H9 (cell line): Measurements from ENCODE around the gene TMEM179B. TPM values are rescaled to one million over a fixed set of nuclear protein-coding genes. Genes with fewer than 3 reads are reported as not detected.

ENCODE experiments used
- DNase-seq: peaks from one replicate; pipeline ENCODE4 v3.0.0-alpha.2; 2017
- H2AFZ ChIP-seq: one replicate; pipeline ENCODE4 v1.6.1; 2013; ENCODE audit warnings: mild to moderate bottlenecking, low read length, control low read depth, moderate library complexity
- H2AK5ac ChIP-seq: 2 replicates; pipeline ENCODE4 v1.6.1; 2013; ENCODE audit warnings: low read length, control low read depth, mixed read lengths; ENCODE audit not compliant: insufficient read length
- H2BK120ac ChIP-seq: one replicate; pipeline ENCODE4 v1.6.1; 2013; ENCODE audit warnings: low read depth, mild to moderate bottlenecking, low read length, control low read depth, inconsistent platforms; ENCODE audit not compliant: poor library complexity, severe bottlenecking
- H2BK12ac ChIP-seq: 2 replicates; pipeline ENCODE4 v1.6.1; 2013; ENCODE audit warnings: low read length, control low read depth, mixed read lengths, low read depth; ENCODE audit not compliant: insufficient read length
- H2BK15ac ChIP-seq: 2 replicates; pipeline ENCODE4 v1.6.1; 2013; ENCODE audit warnings: low read depth, low read length, control low read depth
- H2BK20ac ChIP-seq: one replicate; pipeline ENCODE4 v1.6.1; 2013; ENCODE audit warnings: low read depth, mild to moderate bottlenecking, low read length, control low read depth, inconsistent platforms; ENCODE audit not compliant: poor library complexity, severe bottlenecking
- H2BK5ac ChIP-seq: 2 replicates; pipeline ENCODE4 v1.6.1; 2013; ENCODE audit warnings: low read length, control low read depth, mixed read lengths; ENCODE audit not compliant: insufficient read length
- H3K14ac ChIP-seq: 2 replicates; pipeline ENCODE4 v1.6.1; 2013; ENCODE audit warnings: low read length, control low read depth; ENCODE audit not compliant: insufficient read depth
- H3K18ac ChIP-seq: 2 replicates; pipeline ENCODE4 v1.6.1; 2013; ENCODE audit warnings: low read depth, mild to moderate bottlenecking, mixed read lengths, low read length, control low read depth; ENCODE audit not compliant: insufficient read length
- H3K23ac ChIP-seq: 2 replicates; pipeline ENCODE4 v1.6.1; 2013; ENCODE audit warnings: low read length, control low read depth, mixed read lengths, low read depth; ENCODE audit not compliant: insufficient read length
- H3K23me2 ChIP-seq: 2 replicates; pipeline ENCODE4 v1.6.1; 2013; ENCODE audit warnings: low read depth, mild to moderate bottlenecking, mixed read lengths, low read length, control low read depth; ENCODE audit not compliant: insufficient read length, poor library complexity, severe bottlenecking
- H3K27ac ChIP-seq: 2 replicates; pipeline ENCODE4 v1.5.1; 2013; ENCODE audit warnings: low read length, control low read depth, mixed read lengths, low read depth; ENCODE audit not compliant: insufficient read length
- H3K27me3 ChIP-seq: 2 replicates; pipeline ENCODE4 v1.6.1; 2013; ENCODE audit warnings: low read length, control low read depth, inconsistent platforms; ENCODE audit not compliant: insufficient read depth
- H3K4ac ChIP-seq: 2 replicates; pipeline ENCODE4 v1.6.1; 2013; ENCODE audit warnings: low read depth, mild to moderate bottlenecking, control low read depth, inconsistent platforms, low read length, moderate library complexity
- H3K4me1 ChIP-seq: 2 replicates; pipeline ENCODE4 v1.6.1; 2013; ENCODE audit warnings: low read length, control low read depth, inconsistent platforms; ENCODE audit not compliant: insufficient read depth
- H3K4me2 ChIP-seq: 2 replicates; pipeline ENCODE4 v1.6.1; 2013; ENCODE audit warnings: low read length, control low read depth, mixed read lengths; ENCODE audit not compliant: insufficient read length, insufficient read depth
- H3K56ac ChIP-seq: 2 replicates; pipeline ENCODE4 v1.6.1; 2013; ENCODE audit warnings: low read depth, mild to moderate bottlenecking, mixed read lengths, low read length, control low read depth; ENCODE audit not compliant: insufficient read length
- H3K79me1 ChIP-seq: 2 replicates; pipeline ENCODE4 v1.6.1; 2013; ENCODE audit warnings: low read depth, mild to moderate bottlenecking, moderate library complexity, low read length, control low read depth, inconsistent platforms; ENCODE audit not compliant: insufficient read depth, poor library complexity, severe bottlenecking
- H3K79me2 ChIP-seq: 2 replicates; pipeline ENCODE4 v1.6.1; 2013; ENCODE audit warnings: low read length, control low read depth, inconsistent platforms; ENCODE audit not compliant: insufficient read depth
- H3K9ac ChIP-seq: 2 replicates; pipeline ENCODE4 v1.6.1; 2013; ENCODE audit warnings: low read length, control low read depth, mixed read lengths; ENCODE audit not compliant: insufficient read length; ENCODE audit errors: extremely low read depth
- H3K9me3 ChIP-seq: one replicate; pipeline ENCODE4 v1.6.1; 2013; ENCODE audit warnings: low read depth, low read length, inconsistent platforms; ENCODE audit not compliant: control insufficient read depth
- H3T11ph ChIP-seq: one replicate; pipeline ENCODE4 v1.6.1; 2013; ENCODE audit warnings: mild to moderate bottlenecking, low read length, control low read depth, inconsistent platforms
- H4K20me1 ChIP-seq: one replicate; pipeline ENCODE4 v1.6.1; 2013; ENCODE audit not compliant: control insufficient read depth, insufficient read length, insufficient read depth
- H4K5ac ChIP-seq: 2 replicates; pipeline ENCODE4 v1.6.1; 2013; ENCODE audit warnings: low read depth, mild to moderate bottlenecking, mixed read lengths, low read length, control low read depth; ENCODE audit not compliant: insufficient read length
- H4K8ac ChIP-seq: replicated peaks from 2 replicates; pipeline ENCODE4 v1.6.1; 2013; ENCODE audit warnings: low read length, control low read depth, mixed read lengths, low read depth; ENCODE audit not compliant: insufficient read length
- H4K91ac ChIP-seq: 2 replicates; pipeline ENCODE4 v1.6.1; 2013; ENCODE audit warnings: low read depth, mild to moderate bottlenecking, moderate library complexity, mixed read lengths, low read length, control low read depth; ENCODE audit not compliant: insufficient read length
- H3K27ac Mint-ChIP-seq, 3 experiments: 2 replicates in 2 of 3; 3 replicates in 1 of 3; pipeline ENCODE4 v1.8.0; 2020 to 2021; ENCODE audit warnings: mixed read lengths in 3 of 3, mild to moderate bottlenecking in 1 of 3, moderate library complexity in 1 of 3
- H3K27me3 Mint-ChIP-seq: 2 replicates; pipeline ENCODE4 v1.8.0; 2021; ENCODE audit warnings: low read depth, mild to moderate bottlenecking, moderate library complexity, mixed read lengths
- H3K36me3 Mint-ChIP-seq, 3 experiments: 2 replicates in 2 of 3; 3 replicates in 1 of 3; pipeline ENCODE4 v1.8.0; 2020 to 2021; ENCODE audit warnings: low read depth in 3 of 3, mixed read lengths in 3 of 3; ENCODE audit not compliant: insufficient read depth in 1 of 3
- H3K4me1 Mint-ChIP-seq, 2 experiments: 2 replicates each; pipeline ENCODE4 v1.8.0; 2020; ENCODE audit warnings: mixed read lengths in 2 of 2
- H3K4me3 Mint-ChIP-seq, 2 experiments: 2 replicates in 1 of 2; 3 replicates in 1 of 2; pipeline ENCODE4 v1.8.0; 2020 to 2021; ENCODE audit warnings: mild to moderate bottlenecking in 2 of 2, mixed read lengths in 2 of 2, moderate library complexity in 1 of 2
- H3K9me3 Mint-ChIP-seq, 2 experiments: 2 replicates in 1 of 2; 3 replicates in 1 of 2; pipeline ENCODE4 v1.8.0; 2020; ENCODE audit warnings: mild to moderate bottlenecking in 2 of 2, mixed read lengths in 2 of 2, moderate library complexity in 1 of 2
- WGBS: extraction: QIAGEN DNeasy Blood & Tissue Kit; methylation state at CpG from one replicate; pipeline ENCODE4 v1.1.7; 2013; ENCODE audit warnings: missing lambda C conversion rate, low lambda C conversion rate, mixed read lengths; ENCODE audit not compliant: insufficient read length; ENCODE audit errors: extremely low coverage; 5-methylcytosine and 5-hydroxymethylcytosine counted together
- total RNA-seq: library from RNA; stranded (reverse); gene quantifications from 2 replicates; pipeline ENCODE4 v1.2.1, GENCODE V29; 2021
- TF ChIP-seq, protein P1 (sequence below): fragments of 200-600 bp; sonication (generic); conservative IDR thresholded peaks from 3 replicates; pipeline ENCODE4 v1.8.0; 2021; ENCODE audit warnings: antibody characterized with exemption, mild to moderate bottlenecking

The TMEM179B gene
- total RNA-seq, 1 experiment from 2014 or later, result 25.0 TPM

DNA sequence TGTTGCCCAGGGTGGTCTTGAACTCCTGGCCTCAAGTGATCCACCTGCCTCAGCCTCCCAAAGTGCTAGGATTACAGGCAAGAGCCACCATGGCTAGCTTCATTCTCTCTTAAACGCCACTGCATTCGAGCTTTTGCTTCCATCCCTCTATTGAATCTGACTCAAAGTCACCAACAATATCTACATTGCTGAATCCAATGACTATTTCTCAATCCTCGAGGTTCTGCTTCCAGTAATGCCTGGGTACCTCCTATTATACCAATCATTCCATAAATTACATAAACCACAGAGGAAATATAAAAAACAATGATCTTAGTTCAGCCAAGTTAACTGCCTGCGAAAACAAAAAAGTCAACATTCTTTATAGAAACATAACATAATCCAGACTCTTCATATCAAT is 29.9 kb downstream of the TMEM179B start:
- no peak overlapping the region for H3K18ac ChIP-seq
- no peaks in the 10 kb centered on the region for H3K4me1 Mint-ChIP-seq
- DNase-seq, result no peak
- H3K4me2 ChIP-seq, result no peak overlapping the region
- no peak overlapping the region for H2AK5ac ChIP-seq
- no peaks in the 10 kb centered on the region for H3K9me3 Mint-ChIP-seq
- no peak overlapping the region for H4K5ac ChIP-seq
- peaks cover 5 to 35% (median 31%) of the 10 kb centered on the region in 3 experiments; a peak in 6 of 7 replicates for H3K36me3 Mint-ChIP-seq
- H2BK12ac ChIP-seq, result no peak overlapping the region
- no peak overlapping the region for H2BK120ac ChIP-seq
- H3K27ac ChIP-seq, result no peak overlapping the region
- TF ChIP-seq, protein P1, sequence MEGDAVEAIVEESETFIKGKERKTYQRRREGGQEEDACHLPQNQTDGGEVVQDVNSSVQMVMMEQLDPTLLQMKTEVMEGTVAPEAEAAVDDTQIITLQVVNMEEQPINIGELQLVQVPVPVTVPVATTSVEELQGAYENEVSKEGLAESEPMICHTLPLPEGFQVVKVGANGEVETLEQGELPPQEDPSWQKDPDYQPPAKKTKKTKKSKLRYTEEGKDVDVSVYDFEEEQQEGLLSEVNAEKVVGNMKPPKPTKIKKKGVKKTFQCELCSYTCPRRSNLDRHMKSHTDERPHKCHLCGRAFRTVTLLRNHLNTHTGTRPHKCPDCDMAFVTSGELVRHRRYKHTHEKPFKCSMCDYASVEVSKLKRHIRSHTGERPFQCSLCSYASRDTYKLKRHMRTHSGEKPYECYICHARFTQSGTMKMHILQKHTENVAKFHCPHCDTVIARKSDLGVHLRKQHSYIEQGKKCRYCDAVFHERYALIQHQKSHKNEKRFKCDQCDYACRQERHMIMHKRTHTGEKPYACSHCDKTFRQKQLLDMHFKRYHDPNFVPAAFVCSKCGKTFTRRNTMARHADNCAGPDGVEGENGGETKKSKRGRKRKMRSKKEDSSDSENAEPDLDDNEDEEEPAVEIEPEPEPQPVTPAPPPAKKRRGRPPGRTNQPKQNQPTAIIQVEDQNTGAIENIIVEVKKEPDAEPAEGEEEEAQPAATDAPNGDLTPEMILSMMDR, result no peak
- H3K23me2 ChIP-seq, result no peaks in the 10 kb centered on the region
- no peaks in the 10 kb centered on the region for H3K27me3 ChIP-seq
- H2BK5ac ChIP-seq, result no peak overlapping the region
- H4K20me1 ChIP-seq, result no peaks in the 10 kb centered on the region
- H3K23ac ChIP-seq, result no peak overlapping the region
- H2BK20ac ChIP-seq, result no peak overlapping the region
- no peaks in the 10 kb centered on the region for H3K27me3 Mint-ChIP-seq
- no CpG with 5 or more reads among the region's 4 CpGs for WGBS
- no peak overlapping the region for H3K56ac ChIP-seq
- no peak overlapping the region for H3K9ac ChIP-seq
- H3K4me1 ChIP-seq, result no peaks in the 10 kb centered on the region
- H3K9me3 ChIP-seq, result no peaks in the 10 kb centered on the region
- no peaks in the 10 kb centered on the region for H3K79me2 ChIP-seq
- no peak overlapping the region for H2BK15ac ChIP-seq
- H3K4ac ChIP-seq, result no peak overlapping the region
- no peak overlapping the region for H3K14ac ChIP-seq
- no peak overlapping the region for H4K8ac ChIP-seq
- H3K27ac Mint-ChIP-seq, result no peak overlapping the region; a peak in 1 of 7 replicates
- no peak overlapping the region for H3K4me3 Mint-ChIP-seq
- H2AFZ ChIP-seq, result no peak overlapping the region
- H3T11ph ChIP-seq, result no peak overlapping the region
- H4K91ac ChIP-seq, result no peak overlapping the region
- no peaks in the 10 kb centered on the region for H3K79me1 ChIP-seq
